HG03066 (cell line): ENCODE data around the gene ELF2.
"Not testable (repeated sequence)": the region's sequence is repeated elsewhere in the genome, so short reads cannot be mapped to it uniquely, and the experiment has no call there.

ENCODE experiments used
- ATAC-seq: cut with Tn5 transposase; IDR thresholded peaks from one replicate; pipeline ENCODE4 v1.9.1; 2021; ENCODE audit warnings: low read depth; ENCODE audit not compliant: unreplicated experiment

Gene ELF2

DNA sequence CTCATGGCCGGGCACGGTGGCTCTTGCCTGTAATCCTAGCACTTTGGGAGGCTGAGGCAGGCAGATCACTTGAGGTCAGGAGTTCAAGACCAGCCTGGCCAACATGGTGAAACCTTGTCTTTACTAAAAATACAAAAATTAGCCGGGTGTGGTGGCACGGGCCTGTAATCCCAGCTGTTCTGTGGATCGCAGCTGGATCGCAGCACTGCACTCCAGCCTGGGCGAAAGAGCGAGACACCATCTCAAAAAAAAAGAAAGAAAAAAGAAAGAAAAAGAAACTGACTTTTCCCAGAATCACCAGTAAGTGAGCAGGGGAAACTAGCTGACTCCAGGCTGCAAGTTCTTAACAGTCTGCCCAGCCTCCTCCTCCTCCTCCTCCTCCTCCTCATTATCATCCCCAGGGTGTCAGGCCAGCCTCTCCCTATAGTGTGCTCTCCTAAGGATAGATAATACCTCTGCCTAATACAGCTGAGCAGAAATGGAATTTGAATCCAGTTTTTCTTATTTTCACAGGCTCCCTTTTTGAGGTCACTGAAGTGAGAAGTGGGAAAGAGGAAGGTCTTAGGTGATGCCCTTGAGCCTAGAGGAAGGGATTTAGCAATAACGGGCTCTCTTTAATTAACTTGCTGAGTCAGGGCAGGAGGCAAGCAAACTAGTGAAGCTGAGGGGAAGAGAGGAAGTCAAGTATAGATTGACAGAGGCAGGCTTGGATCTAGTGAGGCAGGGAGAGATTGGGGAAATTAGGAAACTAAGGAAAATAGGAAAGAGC is 11.8 kb upstream of the ELF2 start:
- ATAC-seq: no peak

DNA sequence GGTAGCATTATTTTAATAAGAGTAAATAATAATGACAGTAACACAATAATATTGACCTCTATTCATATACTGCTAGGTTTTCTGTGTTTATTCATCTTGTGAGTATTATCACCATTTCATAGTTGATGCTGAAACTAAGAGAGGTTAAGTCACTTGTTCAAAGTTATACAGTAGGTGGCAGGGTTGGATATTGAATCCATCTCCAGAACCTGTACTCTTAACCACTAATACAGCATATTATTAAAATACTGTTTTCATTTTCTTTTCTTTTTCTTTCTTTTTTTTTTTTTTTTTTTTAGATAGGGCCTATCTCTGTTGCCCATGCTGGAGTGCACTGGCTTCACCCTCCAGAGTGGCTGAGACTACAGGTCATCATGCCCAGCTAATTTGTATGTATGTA is 7.1 kb upstream of the ELF2 start:
- no peak for ATAC-seq

GRCh38 chr4:139177869-139178619 is 1.0 kb upstream of the ELF2 start:
- ATAC-seq: peak; percentile 57

- peak; percentile 19 for ATAC-seq
Measured at GRCh38 chr4:139176302-139177048, 543 bp downstream of the ELF2 start.

- no peak for ATAC-seq
Measured at GRCh38 chr4:139175646-139176301, 1.2 kb downstream of the ELF2 start.

- no peak for ATAC-seq
Measured at GRCh38 chr4:139171876-139172691, 4.9 kb downstream of the ELF2 start.

GRCh38 chr4:139170932-139171331 is 6.1 kb downstream of the ELF2 start:
- ATAC-seq: no peak

GRCh38 chr4:139167774-139168444 is 9.1 kb downstream of the ELF2 start:
- no peak for ATAC-seq

DNA sequence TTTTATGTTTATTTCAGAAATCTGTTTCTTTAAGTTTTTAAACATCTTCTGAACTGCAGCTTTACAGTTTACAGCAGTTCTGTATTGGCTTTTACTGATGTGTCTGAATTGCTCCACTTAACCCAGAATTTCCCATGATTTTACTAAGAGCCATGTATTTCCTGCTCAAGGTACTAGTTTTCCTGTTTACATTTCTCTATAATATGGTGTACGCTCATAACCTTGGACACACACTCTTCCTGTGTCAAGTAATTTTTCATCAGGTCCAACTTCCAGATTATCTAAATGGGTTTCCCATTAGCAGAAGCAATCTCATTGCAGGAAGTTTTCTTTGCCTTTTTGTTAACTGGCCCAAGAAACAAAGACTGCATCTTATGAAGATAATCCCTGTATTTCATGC is 12.3 kb downstream of the ELF2 start:
- ATAC-seq: no peak

GRCh38 chr4:139163806-139164206 is 13.2 kb downstream of the ELF2 start:
- ATAC-seq: no peak

DNA sequence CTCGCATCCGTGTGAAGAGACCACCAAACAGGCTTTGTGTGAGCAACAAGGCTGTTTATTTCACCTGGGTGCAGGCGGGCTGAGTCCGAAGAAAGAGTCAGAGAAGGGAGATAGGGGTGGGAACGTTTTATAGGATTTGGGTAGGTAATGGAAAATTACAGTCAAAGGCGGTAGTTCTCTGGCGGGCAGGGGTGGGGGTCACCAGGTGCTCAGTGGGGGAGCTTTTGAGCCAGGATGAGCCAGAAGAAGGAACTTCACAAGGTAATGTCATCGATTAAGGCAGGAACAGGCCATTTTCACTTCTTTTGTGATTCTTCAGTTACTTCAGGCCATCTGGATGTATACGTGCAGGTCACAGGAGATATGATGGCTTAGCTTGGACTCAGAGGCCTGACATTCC is 19.0 kb downstream of the ELF2 start:
- ATAC-seq: not testable (repeated sequence)

DNA sequence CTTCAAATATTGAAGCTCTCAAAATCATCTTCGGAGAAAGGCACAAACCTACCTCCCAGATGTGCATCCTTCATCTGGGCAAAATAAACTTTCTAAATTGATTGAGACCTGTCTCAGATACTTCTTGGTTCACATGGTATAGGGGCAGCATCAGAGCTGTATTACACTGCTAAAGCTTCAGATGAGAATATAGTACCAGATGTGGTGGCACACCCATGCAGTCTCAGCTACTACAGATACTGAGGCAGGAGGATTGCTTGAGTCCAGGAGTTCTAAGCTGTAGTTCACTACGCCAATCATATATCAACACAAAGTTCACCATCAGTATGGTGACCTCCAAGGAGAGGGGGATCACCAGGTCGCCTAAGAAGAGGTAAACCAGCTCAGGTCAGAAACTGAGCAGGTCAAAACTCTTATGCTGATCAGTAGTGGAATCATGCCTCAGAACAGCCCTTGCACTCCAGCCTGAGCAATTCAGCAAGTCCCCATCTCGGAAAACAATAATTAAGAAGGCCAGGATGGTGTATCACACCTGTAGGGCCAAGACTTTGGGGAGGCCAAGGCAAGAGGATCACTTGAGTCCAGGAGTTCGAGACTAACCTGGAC is 22.0 kb downstream of the ELF2 start:
- no peak for ATAC-seq

GRCh38 chr4:139154538-139154937 is 22.5 kb downstream of the ELF2 start:
- no peak for ATAC-seq

- ATAC-seq: no peak
Measured at GRCh38 chr4:139154134-139154421, 22.9 kb downstream of the ELF2 start.

DNA sequence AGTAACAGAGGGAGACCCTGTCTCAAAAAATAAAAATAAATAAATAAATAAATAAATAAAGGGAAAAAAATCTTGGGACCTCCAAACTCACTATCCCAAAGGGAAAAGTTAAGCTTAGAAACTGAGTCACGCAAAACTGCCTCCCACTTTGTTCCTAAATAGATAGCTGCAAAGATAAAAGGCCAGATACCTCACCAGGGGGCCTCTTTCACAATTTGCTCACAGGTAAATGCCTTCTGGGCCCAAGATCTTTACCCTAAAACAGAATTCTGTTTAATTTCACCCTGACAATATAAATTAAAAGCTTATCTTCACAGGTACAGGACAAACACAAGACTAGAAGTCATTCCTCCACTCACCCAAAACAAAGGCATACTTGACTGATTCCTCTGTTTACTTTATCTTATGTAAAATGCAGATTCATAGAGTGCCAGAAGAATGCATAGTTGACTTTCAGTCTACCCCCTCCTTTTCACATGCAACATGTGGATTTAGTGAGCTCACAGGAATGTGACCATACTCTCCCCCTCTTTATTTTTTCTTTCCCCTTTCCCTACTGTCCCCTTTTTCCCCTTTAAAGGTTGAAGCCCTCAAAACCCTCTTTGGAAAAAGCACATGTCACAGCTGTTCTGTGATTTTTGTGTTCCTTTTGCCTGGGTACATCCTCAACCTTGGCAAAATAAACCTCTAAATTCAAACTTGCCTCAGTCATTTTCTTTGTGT is 23.4 kb downstream of the ELF2 start:
- no peak for ATAC-seq

- no peak for ATAC-seq
Measured at GRCh38 chr4:139152249-139152648, 24.8 kb downstream of the ELF2 start.

- ATAC-seq: no peak
Measured at GRCh38 chr4:139146926-139147629, 29.9 kb downstream of the ELF2 start.

GRCh38 chr4:139145552-139145932 is 31.5 kb downstream of the ELF2 start:
- ATAC-seq: no peak
